ENCODE data around the gene PIK3R4. TPM values are rescaled to one million over a fixed set of nuclear protein-coding genes. Genes with fewer than 3 reads are reported as not detected.

PIK3R4 gene
- total RNA-seq, 2 donors from 2014 or later = 18.2 to 21.7 TPM

- H3K9ac ChIP-seq (ENCODE audit: low read depth in 2 of 2, low read length in 2 of 2) = no peak overlapping the region
- DNase-seq = no peak
- no peaks in the 10 kb centered on the region for H3K9me3 ChIP-seq
- TF ChIP-seq, protein P1, sequence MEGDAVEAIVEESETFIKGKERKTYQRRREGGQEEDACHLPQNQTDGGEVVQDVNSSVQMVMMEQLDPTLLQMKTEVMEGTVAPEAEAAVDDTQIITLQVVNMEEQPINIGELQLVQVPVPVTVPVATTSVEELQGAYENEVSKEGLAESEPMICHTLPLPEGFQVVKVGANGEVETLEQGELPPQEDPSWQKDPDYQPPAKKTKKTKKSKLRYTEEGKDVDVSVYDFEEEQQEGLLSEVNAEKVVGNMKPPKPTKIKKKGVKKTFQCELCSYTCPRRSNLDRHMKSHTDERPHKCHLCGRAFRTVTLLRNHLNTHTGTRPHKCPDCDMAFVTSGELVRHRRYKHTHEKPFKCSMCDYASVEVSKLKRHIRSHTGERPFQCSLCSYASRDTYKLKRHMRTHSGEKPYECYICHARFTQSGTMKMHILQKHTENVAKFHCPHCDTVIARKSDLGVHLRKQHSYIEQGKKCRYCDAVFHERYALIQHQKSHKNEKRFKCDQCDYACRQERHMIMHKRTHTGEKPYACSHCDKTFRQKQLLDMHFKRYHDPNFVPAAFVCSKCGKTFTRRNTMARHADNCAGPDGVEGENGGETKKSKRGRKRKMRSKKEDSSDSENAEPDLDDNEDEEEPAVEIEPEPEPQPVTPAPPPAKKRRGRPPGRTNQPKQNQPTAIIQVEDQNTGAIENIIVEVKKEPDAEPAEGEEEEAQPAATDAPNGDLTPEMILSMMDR (IDR thresholded peaks at IDR 0.05) = no peak
- no peak overlapping the region for H3K27ac ChIP-seq
- no peaks in the 10 kb centered on the region for H3K4me1 ChIP-seq
- H3K36me3 ChIP-seq = no peaks in the 10 kb centered on the region
- H3K27me3 ChIP-seq = no peaks in the 10 kb centered on the region
- intact Hi-C loops (cut with DNase I) = no loop called here
- no peak overlapping the region for H3K4me3 ChIP-seq
Observed at GRCh38 chr3:130658678-130659077, 88.0 kb downstream of the PIK3R4 start.

DNA sequence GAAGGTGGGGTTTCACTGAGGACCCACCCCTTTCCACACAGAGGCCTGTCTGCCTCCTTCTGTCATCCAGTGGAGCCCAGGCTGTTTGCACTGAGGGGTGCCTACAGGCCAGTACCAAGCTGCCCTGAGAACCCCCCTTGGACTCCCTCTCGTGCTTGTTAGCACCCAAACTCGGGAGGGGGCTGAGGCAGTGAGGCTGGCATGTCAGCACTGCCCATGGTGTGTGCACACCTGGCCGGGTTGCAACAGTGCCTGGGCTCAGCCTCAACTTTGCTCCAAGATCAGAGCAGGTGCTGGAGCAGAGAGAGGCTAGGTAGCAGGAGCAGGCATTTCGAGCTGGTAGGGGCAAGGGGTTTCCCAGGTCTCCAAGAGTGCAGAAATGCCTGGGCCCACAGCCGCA is 90.0 kb downstream of the PIK3R4 start:
- Histone ChIP-seq H3K27ac (no peak overlapping the region), H3K27me3 (no peaks in the 10 kb centered on the region), H3K36me3 (no peaks in the 10 kb centered on the region), H3K9me3 (no peaks in the 10 kb centered on the region), H3K4me3 (no peak overlapping the region), H3K4me1 (no peaks in the 10 kb centered on the region), H3K9ac (ENCODE audit: low read depth in 2 of 2, low read length in 2 of 2) (no peak overlapping the region)
- TF ChIP-seq, protein P1 (IDR thresholded peaks at IDR 0.05) = no peak
- intact Hi-C loops (cut with DNase I) = no loop called here
- no peak for DNase-seq

DNA sequence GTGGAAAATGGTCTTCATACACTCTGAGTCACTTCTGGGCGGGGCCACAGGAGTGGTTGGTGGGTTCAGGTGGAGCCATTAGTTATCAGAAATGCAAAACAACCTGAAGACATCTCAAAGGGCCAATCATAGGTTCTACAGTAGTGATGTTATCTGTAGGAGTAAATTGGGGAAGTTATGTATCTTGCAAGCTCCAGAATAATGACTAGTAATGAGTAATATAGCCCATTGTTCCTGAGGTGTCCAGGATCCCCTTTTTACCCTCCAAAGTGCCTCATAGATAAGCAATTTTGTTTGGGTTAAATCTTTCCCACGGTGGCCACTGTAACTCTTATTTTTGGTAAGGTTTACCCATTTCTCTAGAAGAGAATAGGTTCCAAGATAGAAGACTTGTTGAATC is 91.7 kb downstream of the PIK3R4 start:
- Histone ChIP-seq H3K36me3 (no peaks in the 10 kb centered on the region), H3K4me1 (no peaks in the 10 kb centered on the region), H3K27me3 (no peaks in the 10 kb centered on the region), H3K4me3 (no peak overlapping the region), H3K27ac (no peak overlapping the region), H3K9ac (ENCODE audit: low read depth in 2 of 2, low read length in 2 of 2) (no peak overlapping the region), H3K9me3 (no peaks in the 10 kb centered on the region)
- DNase-seq = no peak
- intact Hi-C loops (cut with DNase I) = no loop called here
- TF ChIP-seq, protein P1 (IDR thresholded peaks at IDR 0.05) = no peak

DNA sequence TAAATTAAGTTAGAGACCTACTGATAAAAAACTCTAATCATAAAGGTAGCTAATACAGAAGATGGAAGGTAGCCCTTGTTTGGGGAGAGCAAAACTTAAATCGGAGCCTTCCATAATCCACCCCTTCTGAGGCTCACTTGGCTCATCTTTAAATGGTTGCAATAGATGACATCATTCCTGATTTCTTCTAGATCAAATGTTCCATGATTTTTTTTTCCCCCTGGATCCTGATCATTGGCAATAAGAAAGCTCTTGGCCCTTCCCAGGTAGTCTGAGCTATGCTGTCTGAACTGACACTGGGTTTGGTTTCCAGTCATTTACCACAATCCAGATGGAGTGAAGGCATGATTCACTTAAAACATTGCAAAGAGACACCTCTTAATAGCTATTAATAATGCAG is 92.5 kb downstream of the PIK3R4 start:
- Histone ChIP-seq H3K27ac (no peak overlapping the region), H3K9me3 (no peaks in the 10 kb centered on the region), H3K36me3 (no peaks in the 10 kb centered on the region), H3K9ac (ENCODE audit: low read depth in 2 of 2, low read length in 2 of 2) (no peak overlapping the region), H3K4me1 (no peaks in the 10 kb centered on the region), H3K27me3 (no peaks in the 10 kb centered on the region), H3K4me3 (no peak overlapping the region)
- intact Hi-C loops (cut with DNase I) = no loop called here
- no peak for DNase-seq
- TF ChIP-seq, protein P1 (IDR thresholded peaks at IDR 0.05) = no peak

DNA sequence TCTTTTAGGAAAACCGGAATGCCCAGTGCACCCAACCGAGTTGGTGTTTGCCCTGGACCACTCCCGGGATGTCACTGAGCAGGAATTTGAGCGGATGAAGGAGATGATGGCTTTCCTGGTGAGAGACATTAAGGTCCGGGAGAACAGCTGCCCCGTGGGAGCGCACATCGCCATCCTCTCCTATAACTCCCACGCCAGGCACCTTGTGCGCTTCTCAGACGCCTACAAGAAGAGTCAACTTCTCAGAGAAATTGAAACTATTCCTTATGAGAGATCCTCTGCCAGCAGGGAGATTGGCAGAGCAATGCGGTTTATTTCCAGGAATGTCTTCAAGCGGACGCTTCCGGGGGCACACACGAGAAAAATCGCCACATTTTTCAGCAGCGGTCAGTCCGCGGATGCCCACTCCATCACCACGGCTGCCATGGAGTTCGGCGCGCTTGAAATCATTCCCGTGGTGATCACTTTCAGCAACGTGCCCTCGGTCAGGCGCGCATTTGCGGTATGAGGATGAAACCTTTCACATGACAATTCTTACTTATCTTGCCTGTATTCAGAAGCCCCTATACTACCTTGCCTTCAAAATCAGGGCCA is 97.5 kb downstream of the PIK3R4 start:
- intact Hi-C loops (cut with DNase I) = no loop called here
- TF ChIP-seq, protein P1 (IDR thresholded peaks at IDR 0.05) = no peak
- Histone ChIP-seq H3K27me3 (no peaks in the 10 kb centered on the region), H3K4me1 (no peaks in the 10 kb centered on the region), H3K4me3 (no peak overlapping the region), H3K9me3 (no peaks in the 10 kb centered on the region), H3K27ac (no peak overlapping the region), H3K9ac (ENCODE audit: low read depth in 2 of 2, low read length in 2 of 2) (no peak overlapping the region), H3K36me3 (no peaks in the 10 kb centered on the region)
- no peak for DNase-seq

Data from colonic mucosa (tissue), 4 donors.